Measurements from ENCODE around the gene C19orf33.

Gene C19orf33

GRCh38 chr19:38278751-38279150 lies 25.3 kb upstream of the C19orf33 start:
- TF ChIP-seq FOXK2 (IDR thresholded peaks at IDR 0.05) (no peak), HDGF (IDR thresholded peaks at IDR 0.05; ENCODE audit: borderline replicate concordance) (no peak), FOXM1 (IDR thresholded peaks at IDR 0.05; ENCODE audit: borderline replicate concordance) (no peak), ARNT (IDR thresholded peaks at IDR 0.05) (no peak), ZNF384 (IDR thresholded peaks at IDR 0.05) (no peak), TARDBP (IDR thresholded peaks at IDR 0.05) (no peak), PKNOX1 (IDR thresholded peaks at IDR 0.05) (no peak), CTBP1 (IDR thresholded peaks at IDR 0.05; ENCODE audit: borderline replicate concordance) (no peak), SUZ12 (IDR thresholded peaks at IDR 0.05) (no peak), ELF4 (IDR thresholded peaks at IDR 0.05) (no peak), LEF1 (IDR thresholded peaks at IDR 0.05; ENCODE audit: borderline replicate concordance) (no peak), NFRKB (IDR thresholded peaks at IDR 0.05) (no peak), SP1 (IDR thresholded peaks at IDR 0.05) (no peak), BHLHE40 (IDR thresholded peaks at IDR 0.05; ENCODE audit: borderline replicate concordance) (no peak), FOXA1 (IDR thresholded peaks at IDR 0.05) (no peak), L3MBTL2 (conservative IDR thresholded peaks at IDR 0.05) (no peak)
- CTCF ChIA-PET: no interaction called here
- no peak for DNase-seq (ENCODE audit: extremely low spot score)
- POLR2A ChIA-PET: no interaction called here

GRCh38 chr19:38280030-38280921 lies 23.8 kb upstream of the C19orf33 start:
- TF ChIP-seq PKNOX1 (IDR thresholded peaks at IDR 0.05): no peak
- TF ChIP-seq FOXK2 (IDR thresholded peaks at IDR 0.05): no peak
- TF ChIP-seq ARNT (IDR thresholded peaks at IDR 0.05): no peak
- no peak for TF ChIP-seq ZNF384 (IDR thresholded peaks at IDR 0.05)
- no peak for TF ChIP-seq FOXA1 (IDR thresholded peaks at IDR 0.05)
- no peak for TF ChIP-seq CTBP1 (IDR thresholded peaks at IDR 0.05; ENCODE audit: borderline replicate concordance)
- TF ChIP-seq L3MBTL2 (conservative IDR thresholded peaks at IDR 0.05): no peak
- TF ChIP-seq BHLHE40 (IDR thresholded peaks at IDR 0.05; ENCODE audit: borderline replicate concordance): no peak
- TF ChIP-seq SP1 (IDR thresholded peaks at IDR 0.05): no peak
- TF ChIP-seq NFRKB (IDR thresholded peaks at IDR 0.05): no peak
- TF ChIP-seq ELF4 (IDR thresholded peaks at IDR 0.05): no peak
- TF ChIP-seq HDGF (IDR thresholded peaks at IDR 0.05; ENCODE audit: borderline replicate concordance): no peak
- TF ChIP-seq LEF1 (IDR thresholded peaks at IDR 0.05; ENCODE audit: borderline replicate concordance): no peak
- TF ChIP-seq TARDBP (IDR thresholded peaks at IDR 0.05): no peak
- TF ChIP-seq SUZ12 (IDR thresholded peaks at IDR 0.05): no peak
- no peak for TF ChIP-seq FOXM1 (IDR thresholded peaks at IDR 0.05; ENCODE audit: borderline replicate concordance)
- POLR2A ChIA-PET: no interaction called here
- CTCF ChIA-PET: no interaction called here
- DNase-seq (ENCODE audit: extremely low spot score): no peak

DNA sequence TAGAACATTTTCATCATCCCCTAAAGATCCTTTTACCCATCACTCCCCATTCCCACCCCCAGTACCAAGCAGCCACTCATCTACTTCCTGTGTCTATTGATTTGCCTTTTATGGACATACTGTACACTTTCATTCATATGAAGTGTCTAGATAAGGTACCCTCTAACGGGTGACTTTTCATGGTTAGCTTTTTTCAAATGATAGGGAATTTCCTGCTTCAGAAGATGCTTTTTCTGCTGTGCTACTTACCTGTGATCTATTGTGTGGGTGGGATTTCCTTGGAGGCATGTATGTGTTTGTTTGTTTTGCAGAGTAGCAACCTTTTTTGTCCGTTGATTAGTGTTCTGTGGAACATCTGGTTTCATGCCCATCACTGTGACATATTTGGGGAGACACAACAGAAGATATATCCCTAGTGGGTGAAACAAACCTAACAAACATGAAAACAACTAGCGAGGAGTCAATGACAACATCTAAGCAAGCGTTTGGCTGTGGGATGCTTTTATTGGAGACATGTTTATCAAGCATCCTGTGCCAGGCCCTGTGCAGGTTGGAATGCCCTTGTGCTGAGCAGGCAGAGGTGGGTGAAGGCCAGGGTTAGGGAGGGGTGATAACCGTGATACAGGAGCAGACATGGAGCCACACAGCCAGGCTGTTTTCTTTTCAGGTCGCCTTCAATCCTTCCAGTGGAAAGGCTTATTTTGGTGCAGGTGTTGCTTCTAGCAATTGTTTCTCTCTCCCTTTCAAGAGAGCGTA lies 22.1 kb upstream of the C19orf33 start:
- POLR2A ChIA-PET: no interaction called here
- no peak for TF ChIP-seq ZNF384 (IDR thresholded peaks at IDR 0.05)
- no peak for TF ChIP-seq FOXA1 (IDR thresholded peaks at IDR 0.05)
- no peak for TF ChIP-seq SP1 (IDR thresholded peaks at IDR 0.05)
- TF ChIP-seq FOXK2 (IDR thresholded peaks at IDR 0.05): no peak
- no peak for TF ChIP-seq ARNT (IDR thresholded peaks at IDR 0.05)
- no peak for TF ChIP-seq ELF4 (IDR thresholded peaks at IDR 0.05)
- TF ChIP-seq FOXM1 (IDR thresholded peaks at IDR 0.05; ENCODE audit: borderline replicate concordance): no peak
- TF ChIP-seq CTBP1 (IDR thresholded peaks at IDR 0.05; ENCODE audit: borderline replicate concordance): no peak
- no peak for TF ChIP-seq HDGF (IDR thresholded peaks at IDR 0.05; ENCODE audit: borderline replicate concordance)
- TF ChIP-seq PKNOX1 (IDR thresholded peaks at IDR 0.05): no peak
- TF ChIP-seq L3MBTL2 (conservative IDR thresholded peaks at IDR 0.05): no peak
- no peak for TF ChIP-seq NFRKB (IDR thresholded peaks at IDR 0.05)
- no peak for TF ChIP-seq TARDBP (IDR thresholded peaks at IDR 0.05)
- TF ChIP-seq SUZ12 (IDR thresholded peaks at IDR 0.05): no peak
- no peak for TF ChIP-seq BHLHE40 (IDR thresholded peaks at IDR 0.05; ENCODE audit: borderline replicate concordance)
- no peak for DNase-seq (ENCODE audit: extremely low spot score)
- CTCF ChIA-PET: no interaction called here

GRCh38 chr19:38283271-38283670 lies 20.8 kb upstream of the C19orf33 start:
- DNase-seq (ENCODE audit: extremely low spot score): no peak
- POLR2A ChIA-PET: no interaction called here
- CTCF ChIA-PET: no interaction called here
- no peak for TF ChIP-seq FOXK2 (IDR thresholded peaks at IDR 0.05)
- no peak for TF ChIP-seq FOXM1 (IDR thresholded peaks at IDR 0.05; ENCODE audit: borderline replicate concordance)
- no peak for TF ChIP-seq CTBP1 (IDR thresholded peaks at IDR 0.05; ENCODE audit: borderline replicate concordance)
- TF ChIP-seq SP1 (IDR thresholded peaks at IDR 0.05): no peak
- TF ChIP-seq LEF1 (IDR thresholded peaks at IDR 0.05; ENCODE audit: borderline replicate concordance): no peak
- TF ChIP-seq SUZ12 (IDR thresholded peaks at IDR 0.05): no peak
- no peak for TF ChIP-seq FOXA1 (IDR thresholded peaks at IDR 0.05)
- no peak for TF ChIP-seq NFRKB (IDR thresholded peaks at IDR 0.05)
- TF ChIP-seq PKNOX1 (IDR thresholded peaks at IDR 0.05): no peak
- TF ChIP-seq HDGF (IDR thresholded peaks at IDR 0.05; ENCODE audit: borderline replicate concordance): no peak
- TF ChIP-seq TARDBP (IDR thresholded peaks at IDR 0.05): no peak
- no peak for TF ChIP-seq ELF4 (IDR thresholded peaks at IDR 0.05)
- TF ChIP-seq ZNF384 (IDR thresholded peaks at IDR 0.05): no peak
- TF ChIP-seq ARNT (IDR thresholded peaks at IDR 0.05): no peak
- no peak for TF ChIP-seq BHLHE40 (IDR thresholded peaks at IDR 0.05; ENCODE audit: borderline replicate concordance)
- no peak for TF ChIP-seq L3MBTL2 (conservative IDR thresholded peaks at IDR 0.05)
